Thyroid gland (tissue), 4 donors: ENCODE results near the gene DIS3L2. TPM values are rescaled to one million over a fixed set of nuclear protein-coding genes. Genes with fewer than 3 reads are reported as not detected.

Experiments
- DNase-seq, 2 donors: peaks; one replicate each; pipeline ENCODE4 v3.0.0-alpha.2; 2019
- H3K27ac ChIP-seq, 3 donors: fragments of 200-600 bp; sonication (generic); 1 replicate in 2 of 3; 2 replicates in 1 of 3; pipeline ENCODE4 v1.5.1; 2016 to 2019; ENCODE audit warnings: mild to moderate bottlenecking in 1 of 3, moderate library complexity in 1 of 3
- H3K27me3 ChIP-seq: fragments of 200-600 bp; sonication (generic); one replicate; pipeline ENCODE4 v1.5.1; 2019
- H3K36me3 ChIP-seq, 2 donors: fragments of 200-600 bp; sonication (generic); one replicate each; pipeline ENCODE4 v1.5.1; 2016 to 2019
- H3K4me1 ChIP-seq, 2 donors: fragments of 200-600 bp; sonication (generic); one replicate each; pipeline ENCODE4 v1.5.1; 2017 to 2019
- H3K4me3 ChIP-seq, 3 donors: fragments of 200-600 bp; sonication (generic); replicated peaks in 1 of 3; 1 replicate in 2 of 3; 2 replicates in 1 of 3; pipeline ENCODE4 v1.5.1; 2016; ENCODE audit warnings: mild to moderate bottlenecking in 1 of 3
- H3K9me3 ChIP-seq: fragments of 200-600 bp; sonication (generic); one replicate; pipeline ENCODE4 v1.5.1; 2017
- POLR2A ChIP-seq, 2 donors: fragments of 450-650 bp; IDR thresholded peaks; one replicate each; pipeline ENCODE4 v1.6.1; 2017; ENCODE audit warnings: antibody characterized with exemption in 2 of 2, mild to moderate bottlenecking in 2 of 2, moderate library complexity in 1 of 2
- WGBS, 2 donors: methylation state at CpG; one replicate each; pipeline ENCODE4 v1.1.5; 2017; 5-methylcytosine and 5-hydroxymethylcytosine counted together
- intact Hi-C: fragments of 100-400 bp; cut with DNase I; formaldehyde crosslinking; loops from one replicate; pipeline ENCODE4 v1.15.1; 2023
- total RNA-seq, 4 donors: library from RNA; depleted of rRNA; stranded (reverse); fragments of >200 nt; gene quantifications; one replicate each; pipeline ENCODE4 v1.2.3, GENCODE V29; 2016
- TF ChIP-seq, protein P1 (sequence below), 6 experiments: fragments of 200-600 bp in 3 of 6; fragments of 450-650 bp in 3 of 6; sonication (generic) in 3 of 6; IDR thresholded peaks; one replicate each; pipeline ENCODE4 v1.5.1; 2016 to 2019; ENCODE audit warnings: antibody characterized with exemption in 6 of 6, mild to moderate bottlenecking in 2 of 6, inconsistent platforms in 1 of 6, moderate library complexity in 1 of 6

Gene DIS3L2
- total RNA-seq, 4 donors from 2014 or later = 42.2 to 68.7 (median 50.3) TPM

DNA sequence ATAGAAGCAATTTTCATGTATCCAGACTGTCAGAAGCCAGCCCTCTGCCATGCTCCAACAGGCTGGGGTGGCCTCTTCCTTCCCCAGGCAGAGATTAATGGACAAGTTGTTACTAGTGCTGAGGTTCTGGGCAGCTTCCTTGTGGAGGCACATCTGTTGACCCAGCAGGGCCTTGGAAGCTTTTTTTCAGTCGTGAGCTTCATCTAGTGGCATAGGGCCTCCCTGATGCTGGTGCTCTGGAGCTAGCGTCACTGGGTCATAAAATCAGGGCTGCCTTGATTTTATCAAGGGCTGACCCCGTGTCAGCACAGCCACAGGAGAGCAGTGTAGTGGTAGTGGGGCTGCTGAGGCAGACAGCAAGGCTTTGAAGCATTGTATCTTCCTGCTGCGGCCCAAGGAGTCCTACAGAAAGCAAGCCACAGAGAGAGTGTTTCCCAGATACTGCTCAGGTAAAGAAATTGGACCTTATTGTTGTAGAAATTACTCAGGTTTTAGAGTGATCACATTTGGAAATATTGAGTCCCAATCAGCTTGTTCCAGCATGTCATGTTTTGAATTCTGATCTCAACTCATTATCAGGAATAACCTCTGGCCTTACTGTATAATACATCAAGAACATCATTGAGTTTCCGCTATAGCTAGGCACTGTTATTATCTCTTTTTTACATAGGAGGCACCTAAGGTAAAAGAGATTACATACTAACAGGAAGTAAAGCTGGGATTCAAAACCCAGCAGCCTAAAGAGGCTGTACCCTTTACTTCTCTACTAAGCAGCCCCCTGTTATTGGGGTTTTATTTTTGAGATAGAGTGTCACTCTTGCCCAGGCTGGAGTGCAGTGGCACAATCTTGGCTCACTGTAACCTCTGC, 324.7 kb downstream of the DIS3L2 start:
- no peaks in the 10 kb centered on the region for H3K36me3 ChIP-seq
- H3K4me1 ChIP-seq = peaks cover 7 to 24% of the 10 kb centered on the region in 2 donors
- H3K27me3 ChIP-seq = no peaks in the 10 kb centered on the region
- no peak for DNase-seq
- 94% methylated on average over 5 of the region's 5 CpGs for WGBS, 2 donors
- H3K27ac ChIP-seq = peak overlapping the region in 1 of 3 donors; percentile 45
- H3K9me3 ChIP-seq = no peaks in the 10 kb centered on the region
- TF ChIP-seq, protein P1, sequence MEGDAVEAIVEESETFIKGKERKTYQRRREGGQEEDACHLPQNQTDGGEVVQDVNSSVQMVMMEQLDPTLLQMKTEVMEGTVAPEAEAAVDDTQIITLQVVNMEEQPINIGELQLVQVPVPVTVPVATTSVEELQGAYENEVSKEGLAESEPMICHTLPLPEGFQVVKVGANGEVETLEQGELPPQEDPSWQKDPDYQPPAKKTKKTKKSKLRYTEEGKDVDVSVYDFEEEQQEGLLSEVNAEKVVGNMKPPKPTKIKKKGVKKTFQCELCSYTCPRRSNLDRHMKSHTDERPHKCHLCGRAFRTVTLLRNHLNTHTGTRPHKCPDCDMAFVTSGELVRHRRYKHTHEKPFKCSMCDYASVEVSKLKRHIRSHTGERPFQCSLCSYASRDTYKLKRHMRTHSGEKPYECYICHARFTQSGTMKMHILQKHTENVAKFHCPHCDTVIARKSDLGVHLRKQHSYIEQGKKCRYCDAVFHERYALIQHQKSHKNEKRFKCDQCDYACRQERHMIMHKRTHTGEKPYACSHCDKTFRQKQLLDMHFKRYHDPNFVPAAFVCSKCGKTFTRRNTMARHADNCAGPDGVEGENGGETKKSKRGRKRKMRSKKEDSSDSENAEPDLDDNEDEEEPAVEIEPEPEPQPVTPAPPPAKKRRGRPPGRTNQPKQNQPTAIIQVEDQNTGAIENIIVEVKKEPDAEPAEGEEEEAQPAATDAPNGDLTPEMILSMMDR (IDR thresholded peaks at IDR 0.05) = no peak
- TF ChIP-seq POLR2A (IDR thresholded peaks at IDR 0.05) = no peak
- H3K4me3 ChIP-seq = no peak overlapping the region
- intact Hi-C loops = no loop called here

DNA sequence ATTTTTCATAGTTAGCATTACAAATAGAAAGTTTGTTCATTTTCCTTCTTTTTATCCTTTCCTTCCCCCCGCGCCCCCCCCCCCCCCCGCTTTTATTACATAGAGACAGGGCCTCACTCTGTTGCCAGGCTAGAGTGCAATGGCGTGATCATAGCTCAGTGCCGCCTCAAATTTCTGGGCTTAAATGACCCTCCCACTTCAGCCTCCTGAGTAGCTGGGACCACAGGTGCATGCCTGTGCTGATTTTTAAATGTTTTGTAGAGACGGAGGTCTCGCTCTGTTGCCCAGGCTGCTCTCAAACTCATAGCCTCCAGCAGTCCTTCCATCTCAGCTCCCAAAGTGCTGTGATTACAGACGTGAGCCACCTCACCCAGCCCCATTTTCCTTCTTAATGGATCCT, 325.8 kb downstream of the DIS3L2 start:
- Histone ChIP-seq H3K36me3 (no peaks in the 10 kb centered on the region), H3K27me3 (no peaks in the 10 kb centered on the region), H3K27ac (peak overlapping the region in 1 of 3 donors; percentile 45), H3K4me1 (peaks cover 7 to 24% of the 10 kb centered on the region in 2 donors), H3K4me3 (no peak overlapping the region), H3K9me3 (no peaks in the 10 kb centered on the region)
- intact Hi-C loops = no loop called here
- no peak for TF ChIP-seq POLR2A (IDR thresholded peaks at IDR 0.05)
- TF ChIP-seq, protein P1 (IDR thresholded peaks at IDR 0.05) = no peak
- DNase-seq = peak in 1 of 2 donors; percentile 15
- 51 to 78% methylated on average over 8 of the region's 8 CpGs for WGBS, 2 donors

DNA sequence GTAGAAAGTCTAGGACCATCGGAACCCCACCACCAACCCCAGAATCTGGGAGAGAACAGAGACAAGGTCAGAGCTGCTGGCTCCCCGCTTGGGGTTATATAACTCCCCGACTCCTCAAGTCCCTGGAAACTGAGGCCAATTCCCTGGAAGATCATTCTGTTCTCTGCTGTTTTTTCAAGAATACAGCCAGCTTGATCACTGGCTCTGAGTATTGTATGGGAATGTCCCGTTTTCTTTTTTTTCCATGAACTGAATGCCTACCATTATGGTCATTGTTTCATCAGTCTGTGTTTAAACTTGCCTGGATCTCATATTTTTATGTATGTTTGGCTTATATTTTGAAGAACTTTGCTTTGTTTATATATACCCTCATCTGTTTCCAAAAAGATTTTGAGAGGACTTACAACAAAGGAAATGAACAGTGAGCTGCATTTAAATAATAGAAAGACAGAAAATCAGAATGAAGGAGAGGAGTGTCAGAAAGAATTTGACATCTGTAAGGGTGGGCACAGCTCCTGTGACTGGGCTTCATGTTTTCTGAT, 327.0 kb downstream of the DIS3L2 start:
- H3K27me3 ChIP-seq = no peaks in the 10 kb centered on the region
- peaks cover 7 to 28% of the 10 kb centered on the region in 2 donors for H3K4me1 ChIP-seq
- H3K36me3 ChIP-seq = no peaks in the 10 kb centered on the region
- TF ChIP-seq, protein P1 (IDR thresholded peaks at IDR 0.05) = no peak
- no peak for TF ChIP-seq POLR2A (IDR thresholded peaks at IDR 0.05)
- intact Hi-C loops = no loop called here
- no peak overlapping the region for H3K27ac ChIP-seq
- WGBS, 2 donors = 62 to 68% methylated on average over 4 of the region's 4 CpGs
- no peak overlapping the region for H3K4me3 ChIP-seq
- no peaks in the 10 kb centered on the region for H3K9me3 ChIP-seq
- no peak for DNase-seq

DNA sequence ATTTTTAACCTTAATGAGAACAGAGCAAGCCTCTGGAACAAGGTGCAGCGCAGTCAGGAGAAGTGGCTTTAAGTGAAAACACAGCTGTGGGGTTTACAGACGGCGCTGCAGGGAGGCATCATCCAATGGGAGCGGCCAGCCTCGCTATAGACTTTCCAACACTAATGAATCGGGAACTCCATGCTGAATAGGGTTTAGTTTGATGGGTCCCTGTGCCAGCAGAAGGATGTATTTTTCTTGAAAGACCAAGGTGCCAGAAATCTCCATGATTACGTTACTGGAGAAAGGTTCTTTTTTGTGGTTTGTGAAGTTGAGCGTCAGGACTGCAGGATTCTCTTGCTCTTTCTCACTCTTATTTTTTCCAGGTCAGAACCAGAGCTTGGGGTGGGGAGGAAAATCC, 329.2 kb downstream of the DIS3L2 start:
- intact Hi-C loops = no loop called here
- WGBS, 2 donors = 95 to 96% methylated on average over 8 of the region's 8 CpGs
- H3K27ac ChIP-seq = no peak overlapping the region
- H3K9me3 ChIP-seq = no peaks in the 10 kb centered on the region
- TF ChIP-seq, protein P1 (IDR thresholded peaks at IDR 0.05) = no peak
- no peak for TF ChIP-seq POLR2A (IDR thresholded peaks at IDR 0.05)
- H3K27me3 ChIP-seq = no peaks in the 10 kb centered on the region
- H3K4me1 ChIP-seq = peaks cover 7 to 25% of the 10 kb centered on the region in 2 donors
- no peak overlapping the region for H3K4me3 ChIP-seq
- no peak for DNase-seq
- H3K36me3 ChIP-seq = no peaks in the 10 kb centered on the region

DNA sequence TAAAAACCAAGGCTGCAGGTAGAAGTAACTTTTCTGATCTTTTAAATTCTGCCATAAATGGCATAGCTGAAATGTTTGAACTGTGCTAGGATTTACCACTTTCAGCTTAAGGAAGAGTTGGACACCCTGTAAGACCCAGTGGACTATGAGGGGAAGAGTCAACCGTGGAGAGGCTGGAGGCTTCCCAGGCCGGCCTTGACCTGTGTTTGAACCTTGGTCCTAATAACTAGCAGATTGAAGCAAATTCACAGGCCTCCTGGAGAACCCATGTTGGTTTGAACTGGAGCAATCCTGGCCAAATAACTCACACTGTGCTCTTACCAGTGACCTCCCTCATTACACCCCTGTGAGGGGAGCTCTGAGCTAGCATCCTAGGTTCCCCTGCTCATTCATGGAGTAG, 329.8 kb downstream of the DIS3L2 start:
- Histone ChIP-seq H3K36me3 (no peaks in the 10 kb centered on the region), H3K4me1 (peaks cover 7 to 25% of the 10 kb centered on the region in 2 donors), H3K27ac (no peak overlapping the region), H3K4me3 (no peak overlapping the region), H3K9me3 (no peaks in the 10 kb centered on the region), H3K27me3 (no peaks in the 10 kb centered on the region)
- intact Hi-C loops = no loop called here
- no peak for DNase-seq
- WGBS, 2 donors = 87 to 89% methylated on average over 2 of the region's 2 CpGs
- TF ChIP-seq POLR2A (IDR thresholded peaks at IDR 0.05) = no peak
- TF ChIP-seq, protein P1 (IDR thresholded peaks at IDR 0.05) = no peak
